ENCODE measurements around the gene ZNF485.

DNA sequence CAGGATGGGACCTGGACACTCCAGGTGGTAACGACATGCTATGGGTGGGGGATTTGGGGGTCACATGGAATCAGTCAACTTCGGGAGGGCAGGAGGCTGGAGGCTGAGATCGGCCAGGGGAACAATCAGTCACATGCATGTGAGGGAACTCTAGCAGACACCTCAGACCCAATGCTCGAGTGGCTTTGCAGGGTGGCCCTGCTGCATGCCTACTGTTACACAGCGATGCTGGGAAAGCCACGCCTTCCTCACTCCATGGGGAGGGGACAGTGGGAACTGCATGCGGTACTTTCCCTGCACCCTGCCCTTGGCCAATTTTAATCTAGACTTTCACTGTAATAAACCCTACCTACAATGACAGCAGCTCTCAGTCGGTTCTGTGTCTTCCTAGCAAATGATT, 49.1 kb downstream of the ZNF485 start:
- TF ChIP-seq CTCF (IDR thresholded peaks at IDR 0.05) (no peak), ZFX (IDR thresholded peaks at IDR 0.05; ENCODE audit: borderline replicate concordance) (no peak)

Data from 22Rv1 (cell line).